KG1 (cell line): ENCODE data around the gene PKN3.

ENCODE experiments used
- DNase-seq: peaks from one replicate; lab custom pipeline; 2025; lab: John Stamatoyannopoulos, UW

Gene PKN3

DNA sequence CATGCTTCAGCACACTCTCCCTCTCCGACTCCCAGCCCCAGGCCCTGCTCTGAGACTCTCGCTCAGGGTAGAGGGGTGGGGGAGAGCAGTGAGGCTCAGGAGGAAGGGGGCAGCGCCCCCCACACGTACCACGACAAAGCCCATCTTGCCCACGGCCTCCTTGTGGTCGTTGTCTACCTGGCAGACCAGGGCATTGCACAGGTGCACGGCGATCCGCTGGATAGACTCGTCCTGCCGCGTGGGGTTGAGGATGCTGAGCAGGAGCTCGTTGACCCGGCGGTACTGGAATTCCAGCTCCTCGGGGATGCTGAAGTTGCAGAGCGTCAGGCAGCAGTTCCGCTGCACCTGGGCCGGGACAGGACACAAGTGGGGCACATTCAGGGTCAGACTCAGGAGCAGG, 40.1 kb downstream of the PKN3 start:
- DNase-seq = no peak

DNA sequence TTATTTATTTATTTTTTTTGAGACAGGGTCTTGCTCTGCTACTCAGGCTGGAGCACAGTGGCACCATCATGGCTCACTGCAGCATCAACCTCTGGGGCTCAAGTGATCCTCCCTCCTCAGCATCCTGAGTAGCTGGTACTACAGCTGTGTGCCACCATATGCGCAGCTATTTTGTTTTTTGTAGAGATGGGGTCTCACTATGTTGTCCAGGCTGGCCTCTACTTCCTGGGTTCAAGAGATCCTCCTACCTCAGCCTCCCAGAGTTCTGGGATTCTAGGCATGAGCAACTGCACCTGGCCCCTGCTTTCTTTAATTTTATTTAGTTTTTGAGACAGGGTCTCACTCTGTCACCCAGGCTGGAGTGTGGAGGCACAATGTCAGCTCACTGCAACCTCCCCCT, 41.1 kb downstream of the PKN3 start:
- no peak for DNase-seq

DNA sequence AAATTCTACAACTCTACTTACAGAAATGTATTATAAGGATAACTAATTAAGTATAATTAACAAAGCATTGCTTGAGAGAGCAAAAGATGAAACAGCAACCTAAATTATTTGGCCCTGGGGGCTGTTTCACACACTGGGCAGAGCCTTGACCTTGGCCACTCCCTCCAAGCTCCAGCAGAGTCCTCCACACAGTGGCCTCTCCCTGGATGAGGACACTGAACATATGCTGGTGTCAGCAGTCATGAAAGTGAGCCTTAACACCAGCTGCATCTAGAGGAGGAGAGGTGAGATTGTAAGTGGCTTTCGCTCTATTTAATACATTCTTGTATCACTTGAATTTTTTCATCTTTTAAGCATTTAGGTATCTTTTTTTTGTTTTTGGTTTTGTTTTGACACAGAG, 44.9 kb downstream of the PKN3 start:
- no peak for DNase-seq

DNA sequence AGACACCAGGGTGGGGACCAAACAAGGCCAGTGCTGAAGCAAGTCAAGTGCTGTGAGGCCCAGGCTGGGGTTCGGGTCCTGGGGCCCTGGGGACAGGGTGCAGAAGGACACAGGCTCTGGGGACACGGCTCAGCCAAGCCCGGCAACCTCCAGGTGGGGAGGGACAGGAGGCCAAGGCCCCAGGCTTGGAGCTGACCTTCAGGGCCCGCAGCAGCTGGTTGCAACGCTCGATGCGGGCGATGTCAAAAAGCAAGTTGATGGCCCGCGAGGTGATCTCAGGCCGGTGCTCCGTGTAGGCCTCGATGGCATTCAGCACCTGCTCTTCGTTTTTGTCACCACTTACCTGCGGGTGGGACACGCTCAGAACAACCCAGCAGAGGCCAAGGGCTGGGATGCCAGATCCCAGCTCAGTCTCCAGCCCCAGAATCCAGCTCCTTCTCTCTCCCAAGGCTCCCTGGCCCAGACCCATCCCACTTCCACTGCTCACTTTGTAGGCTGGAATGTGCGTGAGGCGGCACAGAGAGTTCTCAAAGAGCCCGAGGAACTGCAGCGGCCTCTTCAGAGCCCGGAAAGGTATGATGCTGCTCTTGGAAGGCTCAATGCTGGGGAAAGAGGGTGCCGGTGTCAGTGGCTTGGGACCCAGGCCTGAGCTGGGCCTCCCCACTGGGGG, 48.8 kb downstream of the PKN3 start:
- DNase-seq = no peak

DNA sequence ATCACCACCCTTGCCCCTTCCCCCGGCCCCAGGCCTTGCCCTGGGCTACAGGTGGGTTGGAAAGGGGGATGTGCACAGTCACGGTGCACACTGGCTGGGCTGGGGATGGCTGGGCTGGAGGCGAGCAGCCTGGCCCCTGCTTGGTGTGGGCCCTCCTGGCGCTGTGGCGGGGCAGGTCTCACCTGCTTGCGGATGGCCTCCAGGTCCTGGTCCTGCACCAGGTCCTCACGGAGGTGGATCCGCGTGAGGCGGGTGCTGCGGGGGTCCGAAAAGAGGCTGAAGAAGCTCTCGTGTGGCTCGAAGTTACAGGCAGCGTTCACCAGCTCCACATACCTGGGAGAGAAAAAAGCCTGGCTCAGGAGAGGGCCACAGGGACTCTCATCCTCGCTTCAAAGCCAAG, 51.3 kb downstream of the PKN3 start:
- no peak for DNase-seq

DNA sequence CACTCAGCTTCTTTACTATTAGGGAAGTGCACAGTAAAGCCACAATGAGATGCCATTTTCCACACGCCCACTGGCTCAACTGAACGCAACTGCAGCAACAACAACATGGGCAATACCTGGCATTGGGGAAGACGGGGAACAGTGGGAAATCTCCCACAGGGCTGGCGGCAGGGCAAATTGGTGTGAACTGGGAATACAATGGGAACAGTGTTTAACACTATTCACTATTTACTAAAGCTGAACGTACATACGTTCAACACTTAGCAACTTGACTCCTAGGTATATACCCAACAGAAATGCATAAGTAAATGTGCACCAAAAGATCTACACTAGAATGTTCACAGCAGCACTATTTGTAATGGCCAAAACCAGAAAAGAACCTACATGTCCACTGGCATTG, 55.3 kb downstream of the PKN3 start:
- no peak for DNase-seq

DNA sequence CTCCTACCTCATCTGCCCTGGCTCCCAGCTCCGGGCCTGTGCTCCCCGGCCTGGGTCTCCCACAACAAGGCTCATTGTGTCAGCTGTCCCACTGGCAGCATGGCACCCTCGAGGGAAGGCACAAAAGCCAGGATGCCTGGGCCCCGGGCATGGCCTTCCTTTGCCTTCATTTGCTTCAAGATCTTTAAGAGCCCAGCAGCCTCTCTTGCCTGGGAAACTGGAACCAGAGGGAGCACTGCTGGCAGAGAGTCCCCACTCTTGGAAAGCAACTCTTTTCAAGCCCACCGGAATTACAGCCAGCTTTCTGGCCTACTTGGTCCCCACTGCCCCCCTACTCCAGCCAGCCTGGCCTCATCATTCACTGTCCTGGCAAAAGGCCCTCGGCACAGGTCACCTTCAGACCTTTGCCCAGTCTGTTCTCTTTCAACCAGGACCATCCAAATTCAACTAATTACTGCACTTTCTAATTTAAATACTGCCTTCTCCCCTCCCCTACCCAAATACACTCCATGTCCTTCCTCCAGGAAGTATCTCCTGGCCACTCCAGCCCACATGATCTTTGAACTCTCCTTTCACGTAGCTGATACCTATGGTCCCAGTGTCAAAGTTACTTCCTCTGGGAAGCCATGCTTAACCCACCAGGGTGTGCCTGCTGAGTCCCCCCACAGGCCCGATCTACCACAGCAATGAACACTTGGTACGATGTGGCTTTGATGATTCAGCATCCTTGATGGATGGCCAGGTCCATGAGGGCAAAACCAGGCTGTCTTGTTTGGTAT, 60.6 kb downstream of the PKN3 start:
- DNase-seq = no peak

DNA sequence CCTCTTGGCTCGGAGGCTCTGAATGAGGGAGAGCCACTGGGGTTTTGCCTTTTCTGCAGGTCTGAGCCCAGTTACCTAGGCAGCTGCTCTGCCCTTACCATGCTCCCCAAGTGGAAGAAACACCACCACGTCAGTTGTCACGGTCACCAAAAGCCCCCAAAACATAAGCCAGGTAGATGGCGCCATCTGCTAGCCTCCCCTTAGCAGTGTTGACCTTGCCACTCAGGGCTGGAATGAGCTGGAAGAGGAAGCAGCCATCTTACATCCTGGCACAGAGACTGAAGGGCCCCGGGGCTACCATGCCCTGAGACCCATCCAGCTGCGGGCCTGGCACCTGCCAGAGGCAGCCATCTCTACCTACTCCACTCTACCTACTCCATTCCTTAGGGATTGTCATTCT, 62.1 kb downstream of the PKN3 start:
- no peak for DNase-seq

DNA sequence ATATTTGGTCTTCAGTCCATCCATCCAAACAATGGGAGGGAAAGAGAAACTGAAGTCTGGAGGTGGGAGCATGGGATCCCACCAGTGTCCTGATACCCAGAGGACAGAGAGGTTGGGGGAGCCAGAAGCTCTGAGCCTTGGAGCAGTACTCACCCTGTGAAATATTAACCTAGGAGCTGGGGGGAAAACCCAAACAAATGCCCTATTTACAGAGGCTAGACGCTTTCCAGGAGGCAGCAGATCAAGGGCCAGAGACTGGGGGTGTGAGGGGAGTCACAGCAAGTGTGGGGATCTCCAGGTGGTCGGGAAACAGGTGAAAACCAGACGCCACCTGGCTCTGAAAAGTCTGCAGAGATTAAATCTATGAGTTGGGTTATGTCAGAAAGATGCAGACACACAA, 63.2 kb downstream of the PKN3 start:
- no peak for DNase-seq

DNA sequence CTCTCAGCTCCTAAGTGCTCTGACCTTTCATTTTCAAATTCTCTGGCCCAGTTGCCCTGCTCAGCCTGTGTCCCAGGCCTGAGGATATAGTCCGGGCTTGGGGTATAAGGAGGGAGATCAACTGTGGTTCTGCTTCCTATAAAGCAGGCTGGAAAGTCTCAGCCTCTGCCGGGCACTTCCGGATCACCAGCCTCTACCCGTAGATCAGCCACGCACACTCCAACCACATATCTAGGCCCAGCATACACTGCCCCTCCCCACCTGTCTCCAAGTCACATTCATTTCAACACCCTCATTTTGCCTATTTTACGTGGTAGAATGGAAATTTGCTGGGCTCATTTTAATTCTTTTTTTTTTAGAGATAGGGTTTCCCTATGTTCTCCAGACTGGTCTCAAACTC, 66.3 kb downstream of the PKN3 start:
- no peak for DNase-seq
